Measurements from ENCODE around the gene NCBP3.
A peak's percentile ranks its signal among the peaks of the same experiment; 100 is the strongest.
"Not testable (repeated sequence)": the region's sequence is repeated elsewhere in the genome, so short reads cannot be mapped to it uniquely, and the experiment has no call there.

Gene NCBP3

GRCh38 chr17:3809135-3809534 is 36.9 kb downstream of the NCBP3 start:
- no peak for DNase-seq

- no peak for DNase-seq
These were observed 37.3 kb downstream of the NCBP3 start for GRCh38 chr17:3808701-3809100.

DNA sequence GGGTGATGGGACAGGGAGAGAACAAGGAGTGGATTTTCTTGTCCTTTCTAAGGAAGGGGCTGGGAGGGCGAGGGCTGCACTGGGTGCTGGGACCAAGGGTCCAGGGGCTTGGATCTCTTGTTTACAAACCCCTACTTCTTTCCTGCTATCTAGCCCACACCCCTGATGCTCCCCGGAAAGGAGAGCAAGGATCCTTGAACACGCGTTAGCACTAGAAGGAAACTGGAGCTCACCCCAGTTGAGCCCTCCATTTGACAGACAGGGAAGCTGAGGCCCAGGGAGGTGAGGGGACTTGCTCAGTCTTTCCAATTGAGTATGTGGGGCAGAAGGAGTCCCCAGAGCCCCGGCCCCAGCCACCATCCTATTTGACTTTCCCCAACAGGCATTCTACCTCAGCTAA is 40.5 kb downstream of the NCBP3 start:
- no peak for DNase-seq

DNA sequence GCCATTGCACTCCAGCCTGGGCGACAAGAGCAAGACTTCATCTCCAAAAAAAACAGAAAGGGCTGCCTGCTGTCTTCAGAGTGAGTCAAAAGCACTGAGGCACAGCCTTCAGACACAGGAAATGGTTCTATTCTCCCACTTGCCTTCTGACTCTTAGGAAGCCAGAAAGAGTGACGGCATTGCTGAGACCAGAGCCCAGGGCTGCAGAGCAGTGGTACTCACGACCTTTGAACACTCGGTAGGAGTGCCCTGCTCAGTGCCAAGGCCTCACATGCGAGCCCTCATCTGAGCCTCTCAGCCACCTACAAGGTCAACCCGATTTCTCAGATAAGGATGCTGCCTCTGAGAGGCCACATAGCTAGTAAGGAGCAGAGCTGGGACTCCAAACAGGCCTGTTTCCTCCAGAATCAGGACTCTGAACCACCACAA is 41.5 kb downstream of the NCBP3 start:
- peak; percentile 14 for DNase-seq

DNA sequence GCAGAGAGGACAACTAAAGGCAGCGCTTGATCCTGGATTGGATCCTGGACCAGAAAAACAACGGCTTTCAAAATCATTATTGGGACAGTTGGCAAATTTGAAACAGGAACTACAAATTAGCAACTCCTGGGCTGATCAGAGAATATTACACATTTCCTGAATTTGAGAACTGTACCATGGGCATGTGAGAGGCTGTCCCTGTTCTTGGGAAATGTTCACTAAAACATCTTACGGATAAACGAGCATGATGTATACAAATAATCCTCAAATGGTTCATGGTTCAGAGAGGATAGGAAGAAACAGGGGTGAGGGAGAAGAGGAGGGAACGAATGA is 42.8 kb downstream of the NCBP3 start:
- DNase-seq, result no peak

- no peak for DNase-seq
These were observed 43.4 kb downstream of the NCBP3 start for GRCh38 chr17:3802461-3803307.

DNA sequence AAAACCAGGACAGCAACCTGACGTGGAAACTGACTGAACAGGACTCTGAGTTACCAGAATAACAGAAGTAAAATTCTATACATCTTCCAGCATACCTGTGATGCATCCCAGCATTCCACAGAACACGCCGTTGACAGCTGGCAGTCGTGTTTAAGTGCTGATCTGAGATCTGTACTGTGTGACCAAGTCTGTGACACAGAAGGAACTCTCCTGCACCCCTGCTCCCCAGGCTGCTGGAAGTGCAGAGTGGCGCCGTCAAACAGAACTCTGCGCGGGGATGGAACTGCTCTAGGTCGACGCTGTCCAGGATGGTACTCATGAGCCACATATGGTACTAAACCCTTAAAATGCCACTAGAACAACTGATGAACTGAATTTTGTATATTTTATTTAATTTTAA is 44.3 kb downstream of the NCBP3 start:
- DNase-seq, result no peak

DNA sequence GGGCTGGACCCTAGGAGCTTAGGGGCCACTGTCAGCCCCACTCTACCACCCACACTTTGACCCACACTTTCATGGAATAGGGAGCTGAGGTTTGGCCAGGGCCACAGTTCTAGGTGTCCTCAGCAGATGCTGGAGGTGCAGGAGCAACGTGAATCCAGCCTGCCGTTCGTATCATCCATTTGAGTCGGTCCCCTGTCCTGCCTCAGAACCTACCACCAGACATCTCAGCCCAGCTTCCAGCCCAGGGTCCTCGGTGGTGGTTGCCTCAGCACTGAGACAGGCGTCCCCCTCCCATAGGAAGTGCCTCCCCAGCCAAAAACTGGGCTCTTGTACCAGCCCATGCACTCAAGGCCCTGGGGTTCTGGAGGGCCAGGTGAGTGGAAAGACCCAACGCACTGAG is 44.7 kb downstream of the NCBP3 start:
- no peak for DNase-seq

DNA sequence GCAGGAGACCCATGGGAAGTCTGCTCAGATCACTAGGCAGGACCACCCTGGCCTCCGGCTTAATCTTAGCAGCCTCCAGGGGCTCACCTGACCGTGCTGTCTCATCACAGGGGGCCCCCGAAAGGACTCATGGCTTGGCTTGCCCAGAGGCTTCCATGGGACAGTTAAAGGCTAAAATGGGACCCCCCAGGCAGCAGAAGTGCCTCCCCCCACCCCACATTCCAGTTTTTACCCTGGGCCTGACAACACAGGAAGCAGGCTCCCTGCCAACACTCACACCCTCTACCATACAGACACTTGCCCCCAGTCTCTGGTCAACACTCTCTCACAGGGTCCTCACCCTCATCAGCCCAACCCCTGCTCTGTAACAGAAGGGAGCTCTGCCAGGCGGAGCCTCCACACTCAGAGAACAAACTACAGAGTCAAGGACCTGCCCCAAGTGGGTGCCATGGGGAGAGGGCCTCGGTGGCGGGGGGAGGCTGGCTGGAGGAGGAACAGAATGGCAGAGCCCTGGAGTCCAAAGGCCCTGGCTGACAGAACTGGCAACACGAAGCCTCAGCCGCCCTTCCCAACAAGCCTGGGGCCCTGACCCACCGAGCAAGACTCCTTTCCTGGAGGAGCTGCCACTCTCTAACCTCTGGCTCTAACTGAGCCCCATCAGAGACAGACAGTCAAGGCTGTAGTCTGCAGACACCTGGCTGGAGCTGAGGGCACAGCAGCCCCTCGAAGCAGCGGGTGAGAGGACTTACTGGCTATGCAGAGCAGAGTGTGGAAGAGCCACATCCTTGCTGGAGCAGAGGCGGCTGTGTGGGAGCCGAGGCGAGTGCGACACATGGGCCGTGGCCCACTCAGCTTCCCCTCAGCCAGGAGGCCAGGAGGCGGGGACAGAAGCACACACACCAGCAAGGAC is 45.4 kb downstream of the NCBP3 start, which contains the start of gene ITGAE:
TSS of gene ITGAE (minus strand) at position 827 of the 910 bp plus-strand sequence. CDS start at position 783, 44 bp downstream.
- DNase-seq, result no peak

GRCh38 chr17:3799181-3799945 is 46.7 kb downstream of the NCBP3 start:
- DNase-seq, result no peak

GRCh38 chr17:3798273-3799180 is 47.5 kb downstream of the NCBP3 start:
- DNase-seq, result no peak

- DNase-seq, result no peak
These were observed 49.2 kb downstream of the NCBP3 start for GRCh38 chr17:3796822-3797170.

- peak; percentile 75 for DNase-seq
These were observed 49.8 kb downstream of the NCBP3 start for GRCh38 chr17:3796110-3796821.

DNA sequence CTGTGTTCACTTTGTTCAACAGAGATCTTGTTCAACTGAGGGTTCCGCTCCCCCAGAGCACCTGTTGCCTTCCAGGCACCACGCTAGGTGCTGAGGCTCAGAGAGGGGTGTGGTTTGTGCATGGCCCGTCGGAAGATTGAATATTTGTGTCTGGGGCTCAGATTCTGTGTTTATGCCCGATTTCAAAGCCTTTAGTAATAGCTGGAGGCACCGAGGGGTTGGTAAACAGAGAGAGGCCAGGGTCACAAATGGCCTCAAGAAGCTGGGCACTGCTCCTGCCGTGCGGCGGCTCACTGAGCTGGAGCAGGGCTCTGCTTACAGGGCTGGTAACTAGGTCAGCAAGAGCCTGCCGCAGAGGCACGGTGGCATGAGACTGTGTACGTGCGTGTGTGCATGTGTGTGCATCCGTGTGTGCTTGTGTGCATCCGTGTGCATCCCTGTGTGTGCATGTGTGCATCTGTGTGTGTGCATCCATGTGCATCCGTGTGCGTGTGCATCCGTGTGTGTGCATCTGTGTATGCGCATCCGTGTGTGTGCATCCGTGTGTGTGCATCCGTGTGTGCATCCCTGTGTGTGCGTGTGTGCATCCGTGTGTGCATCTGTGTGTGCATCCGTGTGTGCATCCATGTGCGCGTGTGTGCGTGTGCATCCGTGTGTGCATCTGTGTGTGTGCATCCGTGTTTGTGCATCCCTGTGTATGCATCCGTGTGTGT is 50.5 kb downstream of the NCBP3 start:
- DNase-seq, result no peak

- DNase-seq, result peak; percentile 38
These were observed 51.3 kb downstream of the NCBP3 start for GRCh38 chr17:3794557-3795389.

- not testable (repeated sequence) for DNase-seq
These were observed 51.9 kb downstream of the NCBP3 start for GRCh38 chr17:3794152-3794551.

GRCh38 chr17:3793258-3793657 is 52.8 kb downstream of the NCBP3 start:
- not testable (repeated sequence) for DNase-seq

DNA sequence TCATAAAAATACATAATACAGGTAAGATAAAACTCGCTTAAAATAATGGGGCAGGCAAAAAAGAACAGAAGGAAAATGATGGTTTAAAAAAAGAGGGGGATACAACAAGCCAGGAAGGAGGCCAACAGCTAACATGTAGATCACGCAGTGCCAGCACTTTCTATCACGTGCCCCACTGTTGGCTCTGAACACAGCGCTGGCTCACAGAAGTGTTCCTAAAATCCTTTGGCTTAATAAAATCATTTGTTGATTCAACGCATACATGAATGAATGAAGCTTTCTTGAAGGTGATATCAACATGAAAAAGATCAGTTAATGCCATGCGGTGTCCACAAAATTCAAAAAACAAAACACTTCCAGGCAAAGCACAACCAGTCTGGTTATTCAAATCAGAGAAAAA is 53.6 kb downstream of the NCBP3 start:
- no peak for DNase-seq

- DNase-seq, result no peak
These were observed 57.8 kb downstream of the NCBP3 start for GRCh38 chr17:3788200-3788599.

DNA sequence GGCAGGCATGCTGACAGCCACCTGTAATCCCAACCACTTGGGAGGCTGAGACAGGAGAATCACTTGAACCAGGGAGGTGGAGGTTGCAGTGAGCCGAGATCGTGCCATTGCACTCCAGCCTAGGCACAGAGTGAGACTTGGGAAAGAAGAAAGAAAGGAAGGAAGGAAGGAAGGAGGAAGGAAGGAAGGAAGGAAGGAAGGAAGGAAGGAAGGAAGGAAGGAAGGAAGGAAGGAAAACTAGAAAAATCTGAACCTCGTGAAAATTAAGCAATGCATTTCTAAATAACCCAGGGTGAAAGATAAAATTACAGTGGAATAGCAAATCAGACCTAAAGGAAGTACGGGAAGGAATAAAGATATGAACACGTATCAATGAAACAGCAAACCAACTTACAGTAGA is 60.7 kb downstream of the NCBP3 start:
- not testable (repeated sequence) for DNase-seq
